Ishikawa (cell line): ENCODE data around the gene FAM200C.

ENCODE experiments used
- CEBPB ChIP-seq: IDR thresholded peaks from 2 replicates; pipeline ENCODE4 v1.6.1; 2012
- CREB1 ChIP-seq: IDR thresholded peaks from 2 replicates; pipeline ENCODE4 v1.6.1; 2012; ENCODE audit warnings: low read depth
- EGR1 ChIP-seq: IDR thresholded peaks from 2 replicates; pipeline ENCODE4 v1.6.1; 2012
- EP300 ChIP-seq: IDR thresholded peaks from 2 replicates; pipeline ENCODE4 v1.6.1; 2012; ENCODE audit warnings: borderline replicate concordance
- FOXM1 ChIP-seq: IDR thresholded peaks from 2 replicates; pipeline ENCODE4 v1.6.1; 2012; ENCODE audit warnings: low read depth, borderline replicate concordance
- MAX ChIP-seq: IDR thresholded peaks from 2 replicates; pipeline ENCODE4 v1.6.1; 2012
- NFIC ChIP-seq: IDR thresholded peaks from 2 replicates; pipeline ENCODE4 v1.6.1; 2012
- RAD21 ChIP-seq: IDR thresholded peaks from 2 replicates; pipeline ENCODE4 v1.6.1; 2012; ENCODE audit warnings: low read depth
- TAF1 ChIP-seq: IDR thresholded peaks from 2 replicates; pipeline ENCODE4 v1.6.1; 2012; ENCODE audit warnings: low read depth, mild to moderate bottlenecking
- TCF12 ChIP-seq: IDR thresholded peaks from 2 replicates; pipeline ENCODE4 v1.6.1; 2012; ENCODE audit warnings: low read depth
- TEAD4 ChIP-seq: IDR thresholded peaks from 2 replicates; pipeline ENCODE4 v1.6.1; 2012
- YY1 ChIP-seq: IDR thresholded peaks from 2 replicates; pipeline ENCODE4 v1.6.1; 2012; ENCODE audit warnings: low read depth
- ZBTB7A ChIP-seq: IDR thresholded peaks from 2 replicates; pipeline ENCODE4 v1.6.1; 2012; ENCODE audit warnings: low read depth
- TF ChIP-seq, protein P1 (sequence below): IDR thresholded peaks from 2 replicates; pipeline ENCODE4 v1.6.1; 2012; ENCODE audit warnings: low read depth, mild to moderate bottlenecking
- TF ChIP-seq, protein P2 (sequence below): IDR thresholded peaks from 2 replicates; pipeline ENCODE4 v1.6.1; 2012

Gene FAM200C

GRCh38 chr5:160361624-160362228 lies 38.1 kb downstream of the FAM200C start:
- no peak for TF ChIP-seq EGR1
- TF ChIP-seq TEAD4: no peak
- no peak for TF ChIP-seq TAF1
- no peak for TF ChIP-seq EP300
- TF ChIP-seq RAD21: no peak
- no peak for TF ChIP-seq MAX
- TF ChIP-seq FOXM1: no peak
- TF ChIP-seq NFIC: no peak
- TF ChIP-seq ZBTB7A: no peak
- no peak for TF ChIP-seq CEBPB
- TF ChIP-seq, protein P1, sequence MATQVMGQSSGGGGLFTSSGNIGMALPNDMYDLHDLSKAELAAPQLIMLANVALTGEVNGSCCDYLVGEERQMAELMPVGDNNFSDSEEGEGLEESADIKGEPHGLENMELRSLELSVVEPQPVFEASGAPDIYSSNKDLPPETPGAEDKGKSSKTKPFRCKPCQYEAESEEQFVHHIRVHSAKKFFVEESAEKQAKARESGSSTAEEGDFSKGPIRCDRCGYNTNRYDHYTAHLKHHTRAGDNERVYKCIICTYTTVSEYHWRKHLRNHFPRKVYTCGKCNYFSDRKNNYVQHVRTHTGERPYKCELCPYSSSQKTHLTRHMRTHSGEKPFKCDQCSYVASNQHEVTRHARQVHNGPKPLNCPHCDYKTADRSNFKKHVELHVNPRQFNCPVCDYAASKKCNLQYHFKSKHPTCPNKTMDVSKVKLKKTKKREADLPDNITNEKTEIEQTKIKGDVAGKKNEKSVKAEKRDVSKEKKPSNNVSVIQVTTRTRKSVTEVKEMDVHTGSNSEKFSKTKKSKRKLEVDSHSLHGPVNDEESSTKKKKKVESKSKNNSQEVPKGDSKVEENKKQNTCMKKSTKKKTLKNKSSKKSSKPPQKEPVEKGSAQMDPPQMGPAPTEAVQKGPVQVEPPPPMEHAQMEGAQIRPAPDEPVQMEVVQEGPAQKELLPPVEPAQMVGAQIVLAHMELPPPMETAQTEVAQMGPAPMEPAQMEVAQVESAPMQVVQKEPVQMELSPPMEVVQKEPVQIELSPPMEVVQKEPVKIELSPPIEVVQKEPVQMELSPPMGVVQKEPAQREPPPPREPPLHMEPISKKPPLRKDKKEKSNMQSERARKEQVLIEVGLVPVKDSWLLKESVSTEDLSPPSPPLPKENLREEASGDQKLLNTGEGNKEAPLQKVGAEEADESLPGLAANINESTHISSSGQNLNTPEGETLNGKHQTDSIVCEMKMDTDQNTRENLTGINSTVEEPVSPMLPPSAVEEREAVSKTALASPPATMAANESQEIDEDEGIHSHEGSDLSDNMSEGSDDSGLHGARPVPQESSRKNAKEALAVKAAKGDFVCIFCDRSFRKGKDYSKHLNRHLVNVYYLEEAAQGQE: no peak
- no peak for TF ChIP-seq CREB1
- no peak for TF ChIP-seq TCF12
- TF ChIP-seq, protein P2, sequence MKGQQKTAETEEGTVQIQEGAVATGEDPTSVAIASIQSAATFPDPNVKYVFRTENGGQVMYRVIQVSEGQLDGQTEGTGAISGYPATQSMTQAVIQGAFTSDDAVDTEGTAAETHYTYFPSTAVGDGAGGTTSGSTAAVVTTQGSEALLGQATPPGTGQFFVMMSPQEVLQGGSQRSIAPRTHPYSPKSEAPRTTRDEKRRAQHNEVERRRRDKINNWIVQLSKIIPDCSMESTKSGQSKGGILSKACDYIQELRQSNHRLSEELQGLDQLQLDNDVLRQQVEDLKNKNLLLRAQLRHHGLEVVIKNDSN: no peak
- no peak for TF ChIP-seq YY1

DNA sequence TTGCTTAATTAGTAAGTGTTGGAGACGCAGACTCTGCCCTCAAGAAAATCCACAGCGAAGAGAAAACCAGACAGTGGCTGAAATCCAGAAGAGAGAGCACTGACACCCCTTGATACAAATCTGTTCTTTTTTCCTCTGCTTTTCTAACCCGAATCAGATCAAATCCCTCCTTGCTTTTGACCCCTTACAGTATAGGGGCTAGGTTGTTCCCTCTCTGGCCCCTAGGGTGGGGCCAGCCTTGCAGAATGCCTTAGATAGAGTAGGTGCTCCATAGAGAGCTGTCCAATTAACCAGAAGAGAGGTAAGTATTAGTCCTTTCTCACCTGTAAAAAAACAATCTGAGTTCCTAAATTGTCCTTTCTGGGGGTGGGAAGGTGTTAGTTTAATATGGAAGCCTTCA lies 39.5 kb downstream of the FAM200C start:
- TF ChIP-seq RAD21: no peak
- TF ChIP-seq, protein P2: no peak
- TF ChIP-seq MAX: no peak
- TF ChIP-seq YY1: no peak
- TF ChIP-seq NFIC: no peak
- no peak for TF ChIP-seq ZBTB7A
- TF ChIP-seq TEAD4: no peak
- TF ChIP-seq, protein P1: no peak
- TF ChIP-seq FOXM1: no peak
- TF ChIP-seq TAF1: no peak
- no peak for TF ChIP-seq EP300
- TF ChIP-seq EGR1: no peak
- TF ChIP-seq CREB1: no peak
- TF ChIP-seq CEBPB: no peak
- no peak for TF ChIP-seq TCF12

DNA sequence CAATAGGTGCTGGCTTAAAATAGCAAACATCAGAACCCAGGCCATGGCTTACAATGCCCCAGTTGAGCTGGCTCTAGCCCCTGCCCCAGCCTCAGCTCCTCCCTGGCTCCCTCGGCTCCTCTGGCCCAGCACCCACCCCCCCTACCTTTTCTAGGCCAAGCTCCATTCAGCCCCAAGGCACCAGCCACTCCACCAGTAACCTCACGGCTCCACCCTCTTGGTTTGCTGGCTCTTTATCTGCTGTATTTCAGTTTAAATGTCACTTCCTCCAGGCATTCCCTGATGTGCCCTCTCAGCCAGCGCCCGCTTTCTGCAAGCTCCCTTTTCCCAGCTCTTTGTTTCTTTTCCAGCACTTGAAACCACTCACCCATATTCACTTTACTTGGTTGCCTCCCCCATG lies 40.0 kb downstream of the FAM200C start:
- TF ChIP-seq NFIC (no peak), TCF12 (no peak), MAX (no peak)

GRCh38 chr5:160359242-160359641 lies 40.6 kb downstream of the FAM200C start:
- TF ChIP-seq RAD21: no peak
- no peak for TF ChIP-seq MAX
- TF ChIP-seq FOXM1: no peak
- TF ChIP-seq, protein P2: no peak
- no peak for TF ChIP-seq YY1
- TF ChIP-seq TEAD4: no peak
- no peak for TF ChIP-seq CEBPB
- no peak for TF ChIP-seq ZBTB7A
- no peak for TF ChIP-seq EP300
- TF ChIP-seq, protein P1: no peak
- TF ChIP-seq EGR1: no peak
- TF ChIP-seq NFIC: no peak
- no peak for TF ChIP-seq CREB1
